Posterior cingulate gyrus (tissue), 11 donors: ENCODE data around the gene ALOXE3.

Experiments used
- DNase-seq, 10 donors: peaks; one replicate each; pipeline versions ENCODE4 v3.0.0 to v3.0.0-alpha.2; 2020 to 2021; ENCODE audit warnings: mixed read lengths in 3 of 10
- intact Hi-C: fragments of 100-400 bp; cut with DNase I; formaldehyde crosslinking; loops from one replicate; pipeline ENCODE4 v1.15.1; 2023

ALOXE3 gene

DNA sequence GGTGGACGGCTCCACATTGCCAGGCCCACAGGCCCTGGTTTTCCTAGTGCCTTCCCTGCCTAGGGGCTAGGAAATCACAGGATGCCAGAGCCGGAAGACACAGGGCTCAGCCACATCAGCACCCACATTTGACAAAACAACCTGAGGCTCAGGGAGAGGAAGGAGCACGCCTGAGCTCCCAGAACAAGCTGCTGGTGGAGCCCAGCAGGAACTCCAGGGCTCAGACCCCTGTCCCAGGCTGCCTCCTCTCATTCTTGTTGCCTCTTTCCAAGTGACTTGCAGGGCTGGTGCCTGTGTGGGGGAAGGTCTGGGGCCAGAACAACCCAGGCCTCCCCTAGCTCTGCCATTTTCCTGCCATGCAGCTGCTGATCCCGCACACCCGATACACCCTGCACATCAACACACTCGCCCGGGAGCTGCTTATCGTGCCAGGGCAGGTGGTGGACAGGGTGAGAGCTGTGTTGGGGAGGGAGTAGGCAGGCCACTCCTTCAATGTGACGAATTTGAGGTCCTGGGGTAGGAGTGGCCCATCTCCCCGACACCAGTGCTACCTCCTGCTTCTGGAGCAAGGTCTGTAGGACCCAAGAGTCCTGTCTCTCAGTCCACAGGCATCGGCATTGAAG, 71.9 kb downstream of the ALOXE3 start:
- intact Hi-C loops, result loop anchor here (10.0 kb wide), 1 partner anchor 302 kb away; no protein-coding TSS in a partner anchor
- DNase-seq, result no peak
